Activated CD4-positive, alpha-beta T cell treated with anti-CD3 and anti-CD28 coated beads, Interleukin-2, Interleukin-6, amounts not matched to agents 100 ng/mL and 50 ng/mL, durations not matched to agents 16 hours and 8 hours (primary cell): Measurements from ENCODE around the gene ZNF385C.

Experiments used
- DNase-seq: peaks from one replicate; pipeline ENCODE4 v3.0.0-alpha.2; 2020

ZNF385C gene

GRCh38 chr17:42106009-42106408, 7.7 kb upstream of the ZNF385C start:
- DNase-seq = no peak

- DNase-seq = no peak
Observed at GRCh38 chr17:42104264-42104663, 6.0 kb upstream of the ZNF385C start.

GRCh38 chr17:42103221-42103954, 5.1 kb upstream of the ZNF385C start:
- DNase-seq = no peak

GRCh38 chr17:42101513-42102292, 3.4 kb upstream of the ZNF385C start:
- peak; percentile 83 for DNase-seq

- no peak for DNase-seq
Observed at GRCh38 chr17:42098730-42099399, 592 bp upstream of the ZNF385C start.

GRCh38 chr17:42096360-42097111, 1.7 kb downstream of the ZNF385C start:
- no peak for DNase-seq

- no peak for DNase-seq
Observed at GRCh38 chr17:42094375-42095069, 3.8 kb downstream of the ZNF385C start.

GRCh38 chr17:42092939-42093338, 5.3 kb downstream of the ZNF385C start:
- no peak for DNase-seq

- no peak for DNase-seq
Observed at GRCh38 chr17:42090964-42091790, 7.1 kb downstream of the ZNF385C start.

GRCh38 chr17:42088736-42089135, 9.5 kb downstream of the ZNF385C start:
- DNase-seq = no peak

- DNase-seq = no peak
Observed at GRCh38 chr17:42087736-42088705, 10.3 kb downstream of the ZNF385C start.

GRCh38 chr17:42087042-42087701, 11.1 kb downstream of the ZNF385C start:
- DNase-seq = no peak

- no peak for DNase-seq
Observed at GRCh38 chr17:42081516-42082129, 16.6 kb downstream of the ZNF385C start.

- DNase-seq = no peak
Observed at GRCh38 chr17:42079541-42079940, 18.7 kb downstream of the ZNF385C start.

- DNase-seq = no peak
Observed at GRCh38 chr17:42078396-42079043, 19.8 kb downstream of the ZNF385C start.

- no peak for DNase-seq
Observed at GRCh38 chr17:42077755-42078154, 20.5 kb downstream of the ZNF385C start.

GRCh38 chr17:42076797-42077559, 21.3 kb downstream of the ZNF385C start:
- no peak for DNase-seq

GRCh38 chr17:42075789-42076188, 22.5 kb downstream of the ZNF385C start:
- DNase-seq = no peak
